ENCODE data around the gene ALPP. TPM values are rescaled to one million over a fixed set of nuclear protein-coding genes. Genes with fewer than 3 reads are reported as not detected.
"Not testable (repeated sequence)": the region's sequence is repeated elsewhere in the genome, so short reads cannot be mapped to it uniquely, and the experiment has no call there.

ALPP gene
- polyA plus RNA-seq, 3 donors = not detected

- Histone ChIP-seq H3K27ac (ENCODE audit: low read depth in 1 of 2, low read length in 2 of 2) (no peak overlapping the region), H3K27me3 (ENCODE audit: control insufficient read depth in 2 of 2, insufficient read depth in 2 of 2, low read length in 2 of 2) (peaks cover 4 to 28% of the 10 kb centered on the region in 2 donors), H3K9ac (ENCODE audit: insufficient read depth, low read length, poor library complexity, severe bottlenecking) (no peak overlapping the region), H2AFZ (ENCODE audit: insufficient read depth, low read depth, low read length, poor library complexity, severe bottlenecking) (no peak overlapping the region), H3K4me2 (replicated peaks; ENCODE audit: extremely low read depth, low read length, poor library complexity, severe bottlenecking) (no peak overlapping the region), H3K36me3 (replicated peaks in 1 of 2; ENCODE audit: control insufficient read depth in 1 of 2, insufficient read depth in 2 of 2, low read length in 2 of 2) (no peaks in the 10 kb centered on the region), H3K79me2 (ENCODE audit: insufficient read depth, low read length) (no peaks in the 10 kb centered on the region), H4K20me1 (ENCODE audit: insufficient read depth, low read length) (no peaks in the 10 kb centered on the region), H3K4me3 (replicated peaks in 1 of 3; ENCODE audit: low read depth in 2 of 3, low read length in 3 of 3) (no peak overlapping the region), H3K4me1 (ENCODE audit: control insufficient read depth in 1 of 2, insufficient read depth in 2 of 2, low read length in 2 of 2) (no peaks in the 10 kb centered on the region), H3K9me3 (replicated peaks in 1 of 2; ENCODE audit: control insufficient read depth in 1 of 2, insufficient read depth in 1 of 2, low read length in 2 of 2) (peaks cover 12 to 14% of the 10 kb centered on the region in 2 donors)
- TF ChIP-seq CTCF (IDR thresholded peaks at IDR 0.05) = no peak
- 82% methylated on average over 9 of the region's 18 CpGs for WGBS (ENCODE audit: insufficient coverage)
- Mint-ChIP-seq H3K27me3 (ENCODE audit: low read depth in 3 of 3) (peaks cover 27 to 52% (median 31%) of the 10 kb centered on the region in 3 donors), H3K27ac (no peak overlapping the region), H3K36me3 (no peaks in the 10 kb centered on the region), H3K4me1 (peaks cover 2% of the 10 kb centered on the region), H3K4me3 (peak overlapping the region in 1 of 2 donors; percentile 31), H3K9me3 (peaks cover 6 to 20% (median 14%) of the 10 kb centered on the region in 7 donors)
- intact Hi-C loops (cut with micrococcal nuclease) = no loop called here
- DNase-seq = no peak
These were observed 4.0 kb downstream of the ALPP start for GRCh38 chr2:232382331-232383225.

GRCh38 chr2:232384466-232384865, 5.9 kb downstream of the ALPP start:
- Histone ChIP-seq H3K4me2 (replicated peaks; ENCODE audit: extremely low read depth, low read length, poor library complexity, severe bottlenecking) (no peak overlapping the region), H3K9ac (ENCODE audit: insufficient read depth, low read length, poor library complexity, severe bottlenecking) (no peak overlapping the region), H3K4me1 (ENCODE audit: control insufficient read depth in 1 of 2, insufficient read depth in 2 of 2, low read length in 2 of 2) (no peaks in the 10 kb centered on the region), H3K79me2 (ENCODE audit: insufficient read depth, low read length) (no peaks in the 10 kb centered on the region), H3K4me3 (replicated peaks in 1 of 3; ENCODE audit: low read depth in 2 of 3, low read length in 3 of 3) (no peak overlapping the region), H3K9me3 (replicated peaks in 1 of 2; ENCODE audit: control insufficient read depth in 1 of 2, insufficient read depth in 1 of 2, low read length in 2 of 2) (peaks cover 12 to 17% of the 10 kb centered on the region in 2 donors), H4K20me1 (ENCODE audit: insufficient read depth, low read length) (no peaks in the 10 kb centered on the region), H2AFZ (ENCODE audit: insufficient read depth, low read depth, low read length, poor library complexity, severe bottlenecking) (no peak overlapping the region), H3K27me3 (ENCODE audit: control insufficient read depth in 2 of 2, insufficient read depth in 2 of 2, low read length in 2 of 2) (peaks cover 4 to 31% of the 10 kb centered on the region in 2 donors), H3K27ac (ENCODE audit: low read depth in 1 of 2, low read length in 2 of 2) (no peak overlapping the region), H3K36me3 (replicated peaks in 1 of 2; ENCODE audit: control insufficient read depth in 1 of 2, insufficient read depth in 2 of 2, low read length in 2 of 2) (no peaks in the 10 kb centered on the region)
- no peak overlapping the region for H3K27ac Mint-ChIP-seq
- H3K4me3 Mint-ChIP-seq = peak overlapping the region in 1 of 2 donors; percentile 72
- H3K4me1 Mint-ChIP-seq = peaks cover 2% of the 10 kb centered on the region
- 100% methylated on average over 1 of the region's 1 CpG for WGBS (ENCODE audit: insufficient coverage)
- peaks cover 27 to 53% (median 34%) of the 10 kb centered on the region in 3 donors for H3K27me3 Mint-ChIP-seq (ENCODE audit: low read depth in 3 of 3)
- peaks cover 6 to 24% (median 14%) of the 10 kb centered on the region in 7 donors for H3K9me3 Mint-ChIP-seq
- TF ChIP-seq CTCF (IDR thresholded peaks at IDR 0.05) = no peak
- DNase-seq = no peak
- H3K36me3 Mint-ChIP-seq = no peaks in the 10 kb centered on the region
- intact Hi-C loops (cut with micrococcal nuclease) = no loop called here

GRCh38 chr2:232385058-232385457, 6.5 kb downstream of the ALPP start:
- H4K20me1 ChIP-seq (ENCODE audit: insufficient read depth, low read length); H3K4me1 ChIP-seq (ENCODE audit: control insufficient read depth in 1 of 2, insufficient read depth in 2 of 2, low read length in 2 of 2); H3K27ac ChIP-seq (ENCODE audit: low read depth in 1 of 2, low read length in 2 of 2); DNase-seq; H3K9ac ChIP-seq (ENCODE audit: insufficient read depth, low read length, poor library complexity, severe bottlenecking); H3K79me2 ChIP-seq (ENCODE audit: insufficient read depth, low read length); intact Hi-C loops (cut with micrococcal nuclease); H2AFZ ChIP-seq (ENCODE audit: insufficient read depth, low read depth, low read length, poor library complexity, severe bottlenecking); H3K4me2 ChIP-seq (replicated peaks; ENCODE audit: extremely low read depth, low read length, poor library complexity, severe bottlenecking); H3K36me3 ChIP-seq (replicated peaks in 1 of 2; ENCODE audit: control insufficient read depth in 1 of 2, insufficient read depth in 2 of 2, low read length in 2 of 2); H3K4me1 Mint-ChIP-seq; H3K36me3 Mint-ChIP-seq; H3K4me3 ChIP-seq (replicated peaks in 1 of 3; ENCODE audit: low read depth in 2 of 3, low read length in 3 of 3): not testable (repeated sequence)
- H3K9me3 Mint-ChIP-seq = peaks cover 6 to 24% (median 14%) of the 10 kb centered on the region in 7 donors
- H3K9me3 ChIP-seq (replicated peaks in 1 of 2; ENCODE audit: control insufficient read depth in 1 of 2, insufficient read depth in 1 of 2, low read length in 2 of 2) = peaks cover 12 to 17% of the 10 kb centered on the region in 2 donors
- H3K27me3 ChIP-seq (ENCODE audit: control insufficient read depth in 2 of 2, insufficient read depth in 2 of 2, low read length in 2 of 2) = peaks cover 4 to 35% of the 10 kb centered on the region in 2 donors
- peaks cover 29 to 55% (median 40%) of the 10 kb centered on the region in 3 donors for H3K27me3 Mint-ChIP-seq (ENCODE audit: low read depth in 3 of 3)
- H3K27ac Mint-ChIP-seq = peak overlapping the region in 1 of 7 donors; percentile 60
- peak overlapping the region in 1 of 2 donors; percentile 72 for H3K4me3 Mint-ChIP-seq

All from CD14-positive monocyte (primary cell).